ENCODE measurements around the gene GPR35.

GPR35 gene

GRCh38 chr2:240630771-240631547 lies 5.7 kb downstream of the GPR35 start:
- no peak for TF ChIP-seq OSR1 (CRISPR knock-in tag; IDR thresholded peaks at IDR 0.05)
- no peak for TF ChIP-seq TOX (CRISPR knock-in tag; IDR thresholded peaks at IDR 0.05; ENCODE audit: borderline replicate concordance)
- TF ChIP-seq SNAI2 (CRISPR knock-in tag; IDR thresholded peaks at IDR 0.05): no peak
- ATAC-seq: no peak

- TF ChIP-seq ZNF70 (CRISPR knock-in tag; IDR thresholded peaks at IDR 0.05) (no peak), TCF4 (CRISPR knock-in tag; IDR thresholded peaks at IDR 0.05; ENCODE audit: borderline replicate concordance) (no peak), BACH2 (CRISPR knock-in tag; IDR thresholded peaks at IDR 0.05; ENCODE audit: borderline replicate concordance) (no peak), ARNTL (CRISPR knock-in tag; IDR thresholded peaks at IDR 0.05; ENCODE audit: borderline replicate concordance, low read depth) (no peak), ESRRG (CRISPR knock-in tag; IDR thresholded peaks at IDR 0.05) (no peak), CREB5 (CRISPR knock-in tag; IDR thresholded peaks at IDR 0.05; ENCODE audit: low read depth) (no peak), ZFP3 (CRISPR knock-in tag; IDR thresholded peaks at IDR 0.05) (no peak), OSR1 (CRISPR knock-in tag; IDR thresholded peaks at IDR 0.05) (no peak), CSDC2 (CRISPR knock-in tag; IDR thresholded peaks at IDR 0.05) (no peak), RARB (CRISPR knock-in tag; IDR thresholded peaks at IDR 0.05) (no peak)
These were observed 6.4 kb downstream of the GPR35 start for GRCh38 chr2:240631548-240632305.

GRCh38 chr2:240632306-240632721 lies 7.0 kb downstream of the GPR35 start:
- no peak for ATAC-seq
- TF ChIP-seq SNAI2 (CRISPR knock-in tag; IDR thresholded peaks at IDR 0.05) (no peak), TOX (CRISPR knock-in tag; IDR thresholded peaks at IDR 0.05; ENCODE audit: borderline replicate concordance) (no peak), TCF4 (CRISPR knock-in tag; IDR thresholded peaks at IDR 0.05; ENCODE audit: borderline replicate concordance) (no peak), ZNF565 (CRISPR knock-in tag; conservative IDR thresholded peaks at IDR 0.05; ENCODE audit: low read depth) (no peak), ISL1 (CRISPR knock-in tag; IDR thresholded peaks at IDR 0.05) (no peak), ZNF8 (CRISPR knock-in tag; IDR thresholded peaks at IDR 0.05) (no peak), ARNTL (CRISPR knock-in tag; IDR thresholded peaks at IDR 0.05; ENCODE audit: borderline replicate concordance, low read depth) (no peak), GLIS3 (CRISPR knock-in tag; IDR thresholded peaks at IDR 0.05) (no peak), POU6F1 (CRISPR knock-in tag; IDR thresholded peaks at IDR 0.05; ENCODE audit: borderline replicate concordance, low read depth) (no peak), ZNF70 (CRISPR knock-in tag; IDR thresholded peaks at IDR 0.05) (no peak), CSRNP3 (CRISPR knock-in tag; IDR thresholded peaks at IDR 0.05) (no peak), ZC3H10 (CRISPR knock-in tag; IDR thresholded peaks at IDR 0.05) (no peak), ZFP30 (CRISPR knock-in tag; IDR thresholded peaks at IDR 0.05) (no peak), PATZ1 (CRISPR knock-in tag; IDR thresholded peaks at IDR 0.05; ENCODE audit: borderline replicate concordance) (no peak), BACH2 (CRISPR knock-in tag; IDR thresholded peaks at IDR 0.05; ENCODE audit: borderline replicate concordance) (no peak), TSHZ2 (CRISPR knock-in tag; IDR thresholded peaks at IDR 0.05) (no peak)

More at GRCh38 chr2:240631548-240632305, 6.4 kb downstream of the GPR35 start:
- ATAC-seq: no peak
